Right atrium auricular region (tissue), 2 donors: ENCODE data around the gene ZNF512. TPM values are rescaled to one million over a fixed set of nuclear protein-coding genes. Genes with fewer than 3 reads are reported as not detected.
"Not testable (repeated sequence)": the region's sequence is repeated elsewhere in the genome, so short reads cannot be mapped to it uniquely, and the experiment has no call there.

Experiments used
- DNase-seq: peaks from one replicate; pipeline ENCODE4 v3.0.0-alpha.2; 2019; ENCODE audit warnings: low spot score
- H3K27ac ChIP-seq, 2 donors: fragments of 200-600 bp; sonication (generic); 1 replicate in 1 of 2; 2 replicates in 1 of 2; pipeline ENCODE4 v1.5.1; 2016 to 2019
- H3K27me3 ChIP-seq, 2 donors: fragments of 200-600 bp; sonication (generic); one replicate each; pipeline versions ENCODE4 v1.5.1 to v1.6.0; 2017 to 2019
- H3K36me3 ChIP-seq: fragments of 200-600 bp; sonication (generic); one replicate; pipeline ENCODE4 v1.5.1; 2016
- H3K4me1 ChIP-seq, 2 donors: fragments of 200-600 bp; sonication (generic); one replicate each; pipeline versions ENCODE4 v1.5.1 to v1.6.0; 2017 to 2019
- H3K4me3 ChIP-seq, 2 donors: fragments of 200-600 bp; sonication (generic); 1 replicate in 1 of 2; 2 replicates in 1 of 2; pipeline ENCODE4 v1.5.1; 2017 to 2019; ENCODE audit warnings: mild to moderate bottlenecking in 1 of 2, moderate library complexity in 1 of 2
- H3K9me3 ChIP-seq, 2 donors: fragments of 200-600 bp; sonication (generic); one replicate each; pipeline ENCODE4 v1.5.1; 2019
- total RNA-seq, 2 donors: library from RNA; depleted of rRNA; stranded (reverse); fragments of >200 nt; gene quantifications; one replicate each; pipeline ENCODE4 v1.1.0, GENCODE V29; 2016
- TF ChIP-seq, protein P1 (sequence below), 2 donors: fragments of 200-600 bp; sonication (generic); IDR thresholded peaks; one replicate each; pipeline ENCODE4 v1.5.1; 2019; ENCODE audit warnings: antibody characterized with exemption in 2 of 2

Gene ZNF512
- total RNA-seq, 2 donors from 2014 or later: 12.0 to 21.3 TPM

DNA sequence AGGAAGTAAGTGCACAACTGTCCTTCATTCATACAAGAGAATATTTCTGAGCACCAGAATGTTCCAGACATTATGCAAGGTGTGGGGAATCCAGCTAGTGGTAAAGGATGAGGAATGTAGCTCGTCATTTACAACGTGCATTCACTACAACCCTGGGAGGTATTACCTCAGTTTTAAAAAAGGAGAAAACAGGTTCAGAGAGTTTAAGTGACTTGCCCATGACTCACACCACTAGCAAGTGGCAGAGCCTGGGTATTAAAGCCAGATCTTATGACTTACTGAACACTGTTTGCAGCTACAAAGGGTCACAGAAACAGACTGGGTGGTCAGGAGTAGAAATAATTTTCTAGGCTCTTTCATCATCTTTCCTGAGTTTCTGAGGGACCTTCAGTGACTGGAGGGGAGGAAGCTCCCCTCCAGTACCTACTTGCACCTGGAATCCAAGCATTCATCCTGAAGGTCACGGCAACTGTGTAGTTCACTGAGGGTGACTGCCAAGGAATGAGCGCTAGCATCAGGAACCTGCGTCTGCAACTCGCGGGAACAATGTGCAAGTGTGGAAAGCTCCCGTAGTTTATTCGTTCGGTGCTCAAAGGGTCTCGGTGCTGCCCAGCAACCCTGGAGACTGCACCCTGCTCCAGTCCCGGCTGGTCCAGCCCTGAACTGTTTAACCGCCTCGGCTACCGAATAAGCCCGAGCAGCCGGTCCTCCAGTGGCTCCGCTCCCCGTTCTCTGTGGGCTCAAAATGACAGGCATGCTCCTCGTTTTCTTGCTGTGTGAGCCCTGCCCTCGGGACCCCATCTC is 45.3 kb downstream of the ZNF512 start:
- TF ChIP-seq, protein P1, sequence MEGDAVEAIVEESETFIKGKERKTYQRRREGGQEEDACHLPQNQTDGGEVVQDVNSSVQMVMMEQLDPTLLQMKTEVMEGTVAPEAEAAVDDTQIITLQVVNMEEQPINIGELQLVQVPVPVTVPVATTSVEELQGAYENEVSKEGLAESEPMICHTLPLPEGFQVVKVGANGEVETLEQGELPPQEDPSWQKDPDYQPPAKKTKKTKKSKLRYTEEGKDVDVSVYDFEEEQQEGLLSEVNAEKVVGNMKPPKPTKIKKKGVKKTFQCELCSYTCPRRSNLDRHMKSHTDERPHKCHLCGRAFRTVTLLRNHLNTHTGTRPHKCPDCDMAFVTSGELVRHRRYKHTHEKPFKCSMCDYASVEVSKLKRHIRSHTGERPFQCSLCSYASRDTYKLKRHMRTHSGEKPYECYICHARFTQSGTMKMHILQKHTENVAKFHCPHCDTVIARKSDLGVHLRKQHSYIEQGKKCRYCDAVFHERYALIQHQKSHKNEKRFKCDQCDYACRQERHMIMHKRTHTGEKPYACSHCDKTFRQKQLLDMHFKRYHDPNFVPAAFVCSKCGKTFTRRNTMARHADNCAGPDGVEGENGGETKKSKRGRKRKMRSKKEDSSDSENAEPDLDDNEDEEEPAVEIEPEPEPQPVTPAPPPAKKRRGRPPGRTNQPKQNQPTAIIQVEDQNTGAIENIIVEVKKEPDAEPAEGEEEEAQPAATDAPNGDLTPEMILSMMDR (IDR thresholded peaks at IDR 0.05): no peak
- peaks cover 6% of the 10 kb centered on the region for H3K36me3 ChIP-seq
- DNase-seq: no peak
- peak overlapping the region; percentile 72 to 85 for H3K27ac ChIP-seq
- H3K27me3 ChIP-seq: no peaks in the 10 kb centered on the region
- H3K4me1 ChIP-seq: peaks cover 0 to 16% of the 10 kb centered on the region in 2 donors
- H3K9me3 ChIP-seq: no peaks in the 10 kb centered on the region
- peak overlapping the region; percentile 69 to 78 for H3K4me3 ChIP-seq

DNA sequence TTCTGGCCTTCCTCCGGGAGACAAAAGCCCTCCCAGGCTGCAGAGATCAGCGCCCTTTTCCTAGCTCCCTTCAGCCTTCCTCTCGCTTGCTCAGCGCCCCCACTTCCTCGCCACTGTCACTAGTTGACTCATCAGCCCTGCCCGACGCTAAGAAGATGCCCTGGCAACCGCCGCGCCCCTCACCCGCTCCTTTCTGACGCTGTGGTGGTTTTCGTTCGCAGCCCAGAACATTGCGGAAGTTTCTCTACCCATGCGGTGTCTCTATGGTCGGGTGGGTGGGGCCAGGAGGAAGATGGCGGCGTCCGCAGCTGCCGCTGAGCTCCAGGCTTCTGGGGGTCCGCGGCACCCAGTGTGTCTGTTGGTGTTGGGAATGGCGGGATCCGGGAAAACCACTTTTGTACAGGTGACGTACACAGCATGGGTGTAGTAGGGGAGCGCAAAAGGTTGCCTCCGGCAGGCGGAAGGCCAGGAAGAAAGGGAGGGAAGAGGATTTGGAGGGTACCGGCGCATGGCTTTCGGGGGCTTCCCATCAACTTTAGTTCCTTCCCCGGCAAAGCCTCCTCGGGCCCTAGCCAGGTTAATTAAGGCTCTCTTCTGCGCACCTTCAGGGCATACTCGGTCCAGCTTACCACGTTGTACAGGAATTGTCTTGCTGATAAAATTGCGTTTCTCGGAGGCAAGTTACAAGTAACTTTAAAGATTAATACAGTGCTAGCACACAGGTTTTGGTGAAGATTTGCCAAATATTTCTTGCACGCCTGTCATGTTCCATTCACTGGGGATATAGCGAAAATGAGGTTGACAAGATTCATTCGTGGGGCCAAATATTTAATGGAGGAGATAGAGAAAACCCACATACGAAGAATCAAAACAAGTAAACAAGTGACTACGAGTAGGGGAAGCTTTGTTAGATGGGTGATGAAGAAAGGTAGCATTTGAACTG is 46.2 kb downstream of the ZNF512 start, which contains the start of the genes CCDC121 and GPN1:
Gene CCDC121, minus strand, starts transcription at position 246 of the 943 bp plus-strand sequence. CDS start 1,213 bp downstream, outside the sequence.
Gene GPN1, plus strand, starts transcription at position 284 of the 943 bp plus-strand sequence. Its CDS starts 9 bp downstream, at position 293.
- peak within 1 kb of the TSS; percentile 69 to 78 for H3K4me3 ChIP-seq
- peaks cover 0 to 16% of the 10 kb centered on the region in 2 donors for H3K4me1 ChIP-seq
- H3K9me3 ChIP-seq: no peaks in the 10 kb centered on the region
- no peaks in the 10 kb centered on the region for H3K27me3 ChIP-seq
- peak; percentile 91 for DNase-seq
- H3K36me3 ChIP-seq: peaks cover 5% of the 10 kb centered on the region
- TF ChIP-seq, protein P1 (IDR thresholded peaks at IDR 0.05): no peak
- H3K27ac ChIP-seq: peak within 1 kb of the TSS; percentile 72 to 85

DNA sequence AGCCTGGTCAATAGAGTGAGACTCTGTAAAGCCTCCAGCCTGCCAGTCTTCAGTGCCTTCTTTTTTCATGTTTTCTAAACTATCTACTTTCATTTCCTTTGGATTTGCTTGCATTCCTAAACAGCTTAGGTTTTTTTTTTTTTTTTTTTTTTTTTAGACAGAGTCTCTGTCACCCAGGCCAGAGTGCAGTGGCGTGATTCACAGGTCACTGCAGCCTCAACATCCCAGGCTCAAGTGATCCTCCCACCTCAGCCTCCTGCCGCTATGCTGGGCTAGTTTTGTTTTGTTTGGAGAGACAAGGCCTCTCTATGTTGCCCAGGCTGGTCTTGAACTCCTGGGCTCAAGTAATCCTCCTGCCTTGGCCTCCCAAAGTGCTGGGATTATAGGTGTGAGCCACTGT is 47.4 kb downstream of the ZNF512 start:
- H3K27ac ChIP-seq, H3K27me3 ChIP-seq, DNase-seq, H3K4me3 ChIP-seq, H3K9me3 ChIP-seq: not testable (repeated sequence)
- Histone ChIP-seq H3K36me3 (peaks cover 17% of the 10 kb centered on the region), H3K4me1 (peaks cover 0 to 16% of the 10 kb centered on the region in 2 donors)

DNA sequence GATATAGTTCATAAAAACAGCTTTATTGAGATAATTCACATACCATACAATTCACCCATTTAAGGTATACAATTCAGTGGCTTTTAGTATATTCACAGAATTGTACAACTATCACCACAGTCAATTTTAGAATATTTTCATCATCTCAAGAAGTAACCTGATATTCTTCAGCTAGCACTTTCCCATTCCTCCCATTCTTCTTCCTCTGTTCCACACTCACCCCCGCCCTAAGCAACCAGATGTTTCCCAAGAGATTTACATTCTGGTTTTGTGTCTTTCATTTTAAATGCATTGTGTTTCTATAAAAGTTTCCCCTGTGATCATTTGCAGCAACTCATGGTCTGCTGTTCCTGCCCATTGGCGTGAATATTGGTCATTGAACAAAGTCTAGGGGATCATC is 51.4 kb downstream of the ZNF512 start:
- Histone ChIP-seq H3K4me1 (peaks cover 0 to 7% of the 10 kb centered on the region in 2 donors), H3K4me3 (no peak overlapping the region), H3K36me3 (peaks cover 51% of the 10 kb centered on the region), H3K9me3 (no peaks in the 10 kb centered on the region), H3K27ac (no peak overlapping the region), H3K27me3 (no peaks in the 10 kb centered on the region)
- TF ChIP-seq, protein P1 (IDR thresholded peaks at IDR 0.05): no peak
- DNase-seq: no peak

DNA sequence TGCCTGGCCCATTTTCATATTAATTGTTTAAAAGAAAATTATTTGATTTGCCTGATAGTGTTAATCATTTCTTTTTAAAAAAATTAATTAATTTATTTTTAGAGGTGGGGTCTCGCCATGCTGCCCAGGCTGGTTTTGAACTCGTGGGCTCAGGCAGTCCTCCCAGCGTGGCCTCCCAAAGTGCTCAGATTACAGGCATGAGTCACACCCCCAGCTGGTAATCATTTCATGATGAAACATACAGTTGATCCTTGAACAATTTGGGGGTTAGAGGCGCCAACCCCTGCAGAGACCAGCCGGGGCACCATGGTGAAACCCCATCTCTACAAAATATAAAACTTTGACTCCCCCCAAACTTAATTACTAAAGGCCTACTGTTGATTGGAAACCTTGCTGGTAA is 53.9 kb downstream of the ZNF512 start:
- DNase-seq: no peak
- Histone ChIP-seq H3K9me3 (no peaks in the 10 kb centered on the region), H3K27ac (no peak overlapping the region), H3K36me3 (peaks cover 74% of the 10 kb centered on the region), H3K4me1 (no peaks in the 10 kb centered on the region), H3K27me3 (no peaks in the 10 kb centered on the region), H3K4me3 (no peak overlapping the region)
- TF ChIP-seq, protein P1 (IDR thresholded peaks at IDR 0.05): no peak
